NCI-H2029 treated with DMSO at 0.1 percent for 48 hours (cell line): ENCODE results near the gene CST11.
"Not testable (repeated sequence)": the region's sequence is repeated elsewhere in the genome, so short reads cannot be mapped to it uniquely, and the experiment has no call there.

Source experiments
- DNase-seq: peaks from one replicate; lab custom pipeline; 2025; lab: John Stamatoyannopoulos, UW

Gene CST11, protein sequence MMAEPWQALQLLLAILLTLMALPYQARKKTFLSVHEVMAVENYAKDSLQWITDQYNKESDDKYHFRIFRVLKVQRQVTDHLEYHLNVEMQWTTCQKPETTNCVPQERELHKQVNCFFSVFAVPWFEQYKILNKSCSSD

DNA sequence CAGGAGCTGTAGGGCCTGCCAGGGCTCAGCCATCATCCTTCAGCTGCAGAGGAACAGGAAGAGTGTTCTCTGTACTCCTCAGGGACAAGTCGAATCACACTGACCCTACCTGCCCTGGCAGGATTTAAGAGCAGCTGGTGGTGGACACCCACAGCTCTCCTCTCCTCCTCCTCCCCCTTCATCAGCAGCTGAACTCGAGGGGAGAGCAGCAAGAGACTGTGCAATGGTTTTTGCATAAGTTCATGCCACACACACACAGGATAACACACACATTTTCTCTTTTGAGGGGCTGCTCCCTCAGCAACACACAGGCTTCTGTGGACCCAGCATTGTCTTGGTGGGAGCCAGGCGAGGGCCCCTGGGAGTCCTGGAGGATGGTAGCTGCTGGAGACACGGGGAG lies at the start of gene CST11:
TSS of gene CST11 (minus strand) at position 101 of the 400 bp plus-strand sequence. CDS start at position 36, 65 bp downstream.
- no peak for DNase-seq

GRCh38 chr20:23501926-23502325 lies 49.2 kb upstream of the CST11 start:
- DNase-seq, result no peak

DNA sequence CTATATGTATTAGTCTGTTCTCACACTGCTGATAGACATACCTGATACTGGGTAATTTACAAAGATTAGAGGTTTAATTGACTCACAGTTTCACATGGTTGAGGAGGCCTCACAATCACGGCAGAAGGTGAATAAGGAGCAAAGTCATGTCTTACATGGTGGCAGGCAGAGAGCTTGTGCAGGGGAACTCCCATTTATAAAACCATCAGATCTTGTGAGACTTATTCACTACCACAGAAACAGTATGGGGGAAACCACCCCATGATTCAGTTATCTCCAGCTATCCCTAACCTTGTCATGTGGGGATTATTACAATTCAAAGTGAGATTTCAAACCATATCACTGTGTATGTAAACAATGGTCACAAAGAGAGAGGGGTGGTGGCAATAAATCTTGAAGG lies 44.9 kb upstream of the CST11 start:
- no peak for DNase-seq

GRCh38 chr20:23493172-23493772 lies 40.6 kb upstream of the CST11 start:
- DNase-seq, result no peak

DNA sequence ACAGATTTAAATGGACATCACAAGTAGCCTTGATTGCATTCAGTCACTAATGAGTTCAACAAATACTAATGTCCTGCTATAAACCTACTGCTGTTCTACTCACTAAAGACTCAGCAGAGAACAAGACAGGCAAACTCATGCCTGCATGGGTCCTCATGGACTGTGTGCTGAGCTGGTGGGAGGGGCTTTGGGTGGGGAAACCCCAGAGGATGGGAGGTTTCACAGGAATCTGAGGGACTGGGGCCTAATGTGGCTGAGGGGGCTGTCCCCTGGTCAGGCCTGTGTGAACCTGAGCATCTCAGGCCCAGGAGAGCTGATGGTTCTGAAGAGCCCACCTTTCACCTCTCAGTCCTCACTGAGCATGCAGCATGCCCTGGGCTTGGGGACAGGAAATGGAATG lies 39.6 kb upstream of the CST11 start:
- no peak for DNase-seq

DNA sequence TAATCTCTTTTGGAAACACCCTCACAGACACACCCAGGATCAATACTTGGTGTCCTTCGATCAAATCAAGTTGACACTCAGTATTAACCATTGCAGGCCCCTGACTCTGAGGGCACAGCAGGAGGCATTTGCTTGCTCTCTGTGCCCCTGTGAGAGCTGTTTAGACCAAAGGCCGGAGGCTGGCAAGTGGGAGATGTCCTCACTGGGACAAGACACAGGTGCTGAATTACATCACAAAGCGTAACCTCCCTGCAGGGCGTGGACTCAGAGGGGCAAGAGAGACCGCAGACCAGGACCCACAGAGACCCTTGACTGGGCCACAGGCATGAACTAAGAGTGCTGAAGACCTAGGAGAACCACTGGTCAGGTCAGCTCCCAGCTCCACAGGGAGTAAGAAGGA lies 38.1 kb upstream of the CST11 start, which contains the start of gene CST8:
TSS of gene CST8 (plus strand) at position 301 of the 400 bp plus-strand sequence. CDS start 551 bp downstream, outside the sequence.
- no peak for DNase-seq

- no peak for DNase-seq
Measured at GRCh38 chr20:23488996-23489395, 36.3 kb upstream of the CST11 start.

- DNase-seq, result no peak
Measured at GRCh38 chr20:23488470-23488869, 35.8 kb upstream of the CST11 start.

- no peak for DNase-seq
Measured at GRCh38 chr20:23484081-23484480, 31.4 kb upstream of the CST11 start.

- DNase-seq, result no peak
Measured at GRCh38 chr20:23482138-23482537, 29.5 kb upstream of the CST11 start.

- DNase-seq, result no peak
Measured at GRCh38 chr20:23479043-23479442, 26.4 kb upstream of the CST11 start.

GRCh38 chr20:23477223-23477622 lies 24.5 kb upstream of the CST11 start:
- DNase-seq, result no peak

- no peak for DNase-seq
Measured at GRCh38 chr20:23476015-23476754, 23.5 kb upstream of the CST11 start.

GRCh38 chr20:23475395-23475794 lies 22.7 kb upstream of the CST11 start:
- DNase-seq, result no peak

GRCh38 chr20:23473293-23473692 lies 20.6 kb upstream of the CST11 start:
- DNase-seq, result not testable (repeated sequence)

GRCh38 chr20:23472306-23472705 lies 19.6 kb upstream of the CST11 start:
- DNase-seq, result not testable (repeated sequence)

DNA sequence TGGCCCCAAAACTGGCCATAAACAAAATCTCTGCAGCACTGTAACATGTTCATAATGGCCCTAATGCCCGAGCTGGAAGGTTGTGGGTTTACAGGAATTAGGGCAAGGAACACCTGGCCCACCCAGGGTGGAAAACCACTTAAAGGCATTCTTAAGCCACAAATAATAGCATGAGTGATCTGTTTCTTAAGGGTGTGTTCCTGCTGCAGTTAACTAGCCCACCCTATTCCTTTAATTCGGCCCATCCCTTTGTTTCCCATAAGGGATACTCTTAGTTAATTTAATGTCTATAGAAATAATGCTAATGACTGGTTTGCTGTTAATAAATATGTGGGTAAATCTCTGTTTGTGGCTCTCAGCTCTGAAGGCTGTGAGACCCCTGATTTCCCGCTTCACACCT lies 14.3 kb upstream of the CST11 start:
- not testable (repeated sequence) for DNase-seq

DNA sequence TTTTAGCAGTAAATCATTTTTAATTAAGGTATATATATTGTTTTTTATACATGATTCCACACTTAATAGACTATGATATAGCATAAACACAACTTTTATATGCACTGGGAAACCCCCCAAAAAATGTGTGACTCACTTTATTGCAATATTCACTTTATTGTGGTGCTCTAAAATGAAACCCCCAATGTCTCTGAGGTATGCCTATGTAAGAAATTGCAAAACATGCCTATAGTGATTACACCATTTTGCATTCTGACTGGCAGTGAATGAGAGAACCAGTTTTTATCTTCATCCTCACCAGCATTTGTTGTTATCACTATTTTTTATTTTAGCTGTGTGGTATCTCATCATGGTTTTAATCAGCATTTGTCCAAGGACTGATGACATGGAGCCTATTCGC lies 8.5 kb upstream of the CST11 start:
- DNase-seq, result no peak

DNA sequence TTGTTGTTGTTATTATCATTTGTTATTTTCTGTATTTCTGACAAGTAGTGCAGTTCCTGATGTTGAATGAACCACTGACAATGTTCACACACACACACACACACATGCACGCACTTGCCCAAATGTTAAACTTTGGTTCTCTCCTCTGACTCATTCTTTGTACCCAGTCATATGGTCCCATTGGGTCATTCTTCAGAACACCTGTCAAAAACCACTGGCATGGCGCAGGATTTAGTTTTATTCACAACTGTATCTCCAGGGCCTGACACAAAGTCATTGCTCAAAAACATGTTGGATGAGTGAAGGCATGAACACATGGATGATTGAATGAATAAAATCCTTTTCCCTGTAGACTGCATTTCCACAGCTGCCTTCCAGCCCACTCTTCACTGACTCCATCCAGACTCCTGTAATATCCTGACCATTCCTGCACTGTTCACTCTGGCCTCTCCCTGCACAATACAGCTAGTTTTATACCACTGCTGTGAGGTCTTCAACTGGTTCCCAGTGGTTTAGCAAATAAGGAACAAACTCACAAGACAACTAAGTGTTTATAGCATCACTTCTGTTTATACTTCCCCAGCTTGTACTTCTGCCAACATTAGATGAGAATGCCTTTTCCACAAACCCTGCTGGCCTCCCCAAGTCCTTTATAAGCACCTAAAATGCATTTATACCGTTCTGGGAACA lies 6.9 kb upstream of the CST11 start:
- DNase-seq, result no peak

GRCh38 chr20:23456873-23457272 lies 4.2 kb upstream of the CST11 start:
- DNase-seq, result no peak

DNA sequence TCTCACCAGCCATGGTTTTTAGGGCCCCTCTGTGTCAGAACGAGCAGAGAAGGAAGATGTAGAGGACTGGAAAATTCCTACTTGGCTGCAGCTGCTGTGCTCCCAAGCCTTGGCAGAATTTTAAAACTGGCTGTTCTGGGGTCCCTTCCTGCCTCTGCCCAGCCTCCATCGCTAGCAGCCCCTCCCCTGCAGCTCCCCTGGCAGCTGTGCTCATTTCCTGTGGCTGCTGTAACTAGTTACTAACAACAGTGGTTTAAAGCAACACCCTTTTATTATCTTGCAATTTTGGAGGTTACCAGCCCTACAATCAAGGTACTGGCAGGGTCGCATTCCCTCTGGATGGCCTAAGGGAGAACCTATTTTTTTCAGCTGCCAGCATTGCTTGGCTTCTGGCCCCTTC lies 3.7 kb upstream of the CST11 start:
- DNase-seq, result no peak

DNA sequence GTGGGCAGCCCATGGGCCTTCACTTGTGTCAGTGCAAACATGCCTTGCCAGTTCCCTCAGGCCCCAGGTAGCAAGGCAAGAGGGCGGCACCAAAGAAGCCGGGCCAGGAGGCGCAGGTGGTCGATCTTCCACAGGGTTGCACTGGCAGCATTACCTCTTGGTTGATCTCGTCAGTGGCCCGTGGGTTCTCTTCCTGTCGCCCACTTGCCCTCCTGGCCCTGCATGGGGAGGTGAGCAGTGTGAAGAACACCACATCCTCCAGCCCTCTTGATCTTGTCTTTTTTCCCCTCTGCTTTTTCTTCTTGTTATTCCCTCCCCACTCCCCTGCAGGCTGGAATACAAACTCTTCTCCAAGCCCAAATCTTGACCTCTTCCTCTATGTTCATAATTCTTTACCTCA lies 3.0 kb upstream of the CST11 start:
- no peak for DNase-seq

DNA sequence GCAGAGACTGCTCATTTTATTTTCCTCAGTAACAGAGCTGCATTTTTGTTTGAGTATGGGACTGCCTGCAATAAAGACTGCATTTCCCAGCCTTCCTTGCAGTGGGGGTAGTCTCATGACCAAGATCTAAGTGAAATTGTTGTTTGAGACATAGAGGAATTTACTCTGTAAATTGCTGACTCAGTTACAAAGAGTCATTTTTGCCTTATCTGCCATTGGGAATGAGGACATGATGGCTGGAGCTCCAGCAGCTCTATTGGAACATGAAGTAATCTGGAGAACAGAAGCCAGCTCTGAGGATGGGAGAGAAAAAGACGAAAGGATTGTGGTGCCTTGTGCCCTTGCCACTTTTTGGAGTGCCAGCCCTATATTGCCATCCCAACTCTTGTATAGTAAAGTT lies 2.1 kb upstream of the CST11 start:
- no peak for DNase-seq
